Breast epithelium (tissue), 4 donors: ENCODE data around the gene MAJIN. TPM values are rescaled to one million over a fixed set of nuclear protein-coding genes. Genes with fewer than 3 reads are reported as not detected.

ENCODE experiments used
- DNase-seq, 2 donors: peaks; one replicate each; pipeline ENCODE4 v3.0.0-alpha.2; 2019; ENCODE audit warnings: low spot score in 2 of 2
- H3K27ac ChIP-seq, 2 donors: fragments of 200-600 bp; sonication (generic) in 1 of 2; one replicate each; pipeline ENCODE4 v1.5.1; 2016 to 2019; ENCODE audit warnings: mild to moderate bottlenecking in 1 of 2
- H3K27me3 ChIP-seq, 2 donors: fragments of 200-600 bp; sonication (generic) in 1 of 2; one replicate each; pipeline versions ENCODE4 v1.5.1 to v1.6.0; 2017 to 2019; ENCODE audit warnings: control low read depth in 1 of 2, mild to moderate bottlenecking in 1 of 2
- H3K36me3 ChIP-seq: fragments of 200-600 bp; one replicate; pipeline ENCODE4 v1.5.1; 2019
- H3K4me1 ChIP-seq, 2 donors: fragments of 200-600 bp; sonication (generic); one replicate each; pipeline ENCODE4 v1.5.1; 2016 to 2019; ENCODE audit warnings: control low read depth in 1 of 2
- H3K4me3 ChIP-seq, 3 donors: fragments of 200-600 bp; sonication (generic); 1 replicate in 2 of 3; 2 replicates in 1 of 3; pipeline ENCODE4 v1.5.1; 2016 to 2019; ENCODE audit warnings: mild to moderate bottlenecking in 3 of 3, moderate library complexity in 2 of 3
- H3K9me3 ChIP-seq, 2 donors: fragments of 200-600 bp; sonication (generic) in 1 of 2; one replicate each; pipeline ENCODE4 v1.5.1; 2016 to 2019; ENCODE audit warnings: control low read depth in 1 of 2
- POLR2A ChIP-seq: fragments of 450-650 bp; IDR thresholded peaks from one replicate; pipeline ENCODE4 v1.6.1; 2016; ENCODE audit warnings: antibody characterized with exemption, mild to moderate bottlenecking, moderate library complexity
- POLR2AphosphoS5 ChIP-seq, 3 donors: sonication (generic); formaldehyde crosslinking; IDR thresholded peaks; one replicate each; pipeline ENCODE4 v1.6.1; 2017; ENCODE audit warnings: antibody characterized with exemption in 3 of 3
- intact Hi-C: fragments of 100-400 bp; cut with DNase I; formaldehyde crosslinking; loops from one replicate; pipeline ENCODE4 v1.15.1; 2023; ENCODE audit warnings: low total_unique reads
- total RNA-seq, 3 donors: library from RNA; depleted of rRNA; stranded (reverse); fragments of >200 nt; gene quantifications; one replicate each; pipeline ENCODE4 v1.1.0, GENCODE V29; 2016
- TF ChIP-seq, protein P1 (sequence below), 3 donors: fragments of 450-650 bp; IDR thresholded peaks; one replicate each; pipeline ENCODE4 v1.5.1; 2016 to 2017; ENCODE audit warnings: antibody characterized with exemption in 3 of 3, mild to moderate bottlenecking in 3 of 3, moderate library complexity in 3 of 3

Gene MAJIN
- total RNA-seq, 3 donors from 2014 or later, result not detected

DNA sequence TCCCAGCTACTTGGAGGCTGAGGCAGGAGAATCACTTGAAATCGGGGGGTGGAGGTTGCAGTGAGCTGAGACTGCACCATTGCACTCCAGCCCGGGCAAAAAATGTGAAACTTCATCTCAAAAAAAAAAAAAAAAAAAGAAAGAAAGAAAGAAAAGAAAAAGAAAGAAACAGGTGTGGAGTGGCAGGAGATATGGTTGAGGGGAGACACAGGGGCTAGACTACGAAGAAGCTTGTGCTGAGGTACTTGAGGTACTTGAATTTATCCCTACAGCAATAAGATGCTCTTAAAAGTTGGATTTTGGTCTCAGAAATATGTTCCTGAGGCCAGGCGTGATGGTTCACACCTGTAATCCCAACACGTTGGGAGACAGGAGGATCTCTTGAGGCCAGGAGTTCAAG lies 2.2 kb upstream of the MAJIN start:
- H3K27me3 ChIP-seq, result no peaks in the 10 kb centered on the region
- intact Hi-C loops, result loop anchor here (5.0 kb wide), 1 partner anchor 1718 kb away; no protein-coding TSS in a partner anchor
- no peaks in the 10 kb centered on the region for H3K9me3 ChIP-seq
- H3K27ac ChIP-seq, result no peak overlapping the region
- H3K4me3 ChIP-seq, result no peak overlapping the region
- DNase-seq, result no peak
- TF ChIP-seq, protein P1, sequence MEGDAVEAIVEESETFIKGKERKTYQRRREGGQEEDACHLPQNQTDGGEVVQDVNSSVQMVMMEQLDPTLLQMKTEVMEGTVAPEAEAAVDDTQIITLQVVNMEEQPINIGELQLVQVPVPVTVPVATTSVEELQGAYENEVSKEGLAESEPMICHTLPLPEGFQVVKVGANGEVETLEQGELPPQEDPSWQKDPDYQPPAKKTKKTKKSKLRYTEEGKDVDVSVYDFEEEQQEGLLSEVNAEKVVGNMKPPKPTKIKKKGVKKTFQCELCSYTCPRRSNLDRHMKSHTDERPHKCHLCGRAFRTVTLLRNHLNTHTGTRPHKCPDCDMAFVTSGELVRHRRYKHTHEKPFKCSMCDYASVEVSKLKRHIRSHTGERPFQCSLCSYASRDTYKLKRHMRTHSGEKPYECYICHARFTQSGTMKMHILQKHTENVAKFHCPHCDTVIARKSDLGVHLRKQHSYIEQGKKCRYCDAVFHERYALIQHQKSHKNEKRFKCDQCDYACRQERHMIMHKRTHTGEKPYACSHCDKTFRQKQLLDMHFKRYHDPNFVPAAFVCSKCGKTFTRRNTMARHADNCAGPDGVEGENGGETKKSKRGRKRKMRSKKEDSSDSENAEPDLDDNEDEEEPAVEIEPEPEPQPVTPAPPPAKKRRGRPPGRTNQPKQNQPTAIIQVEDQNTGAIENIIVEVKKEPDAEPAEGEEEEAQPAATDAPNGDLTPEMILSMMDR (IDR thresholded peaks at IDR 0.05), result no peak
- TF ChIP-seq POLR2AphosphoS5 (IDR thresholded peaks at IDR 0.05) (no peak), POLR2A (no peak)
- no peaks in the 10 kb centered on the region for H3K36me3 ChIP-seq
- H3K4me1 ChIP-seq, result no peaks in the 10 kb centered on the region

DNA sequence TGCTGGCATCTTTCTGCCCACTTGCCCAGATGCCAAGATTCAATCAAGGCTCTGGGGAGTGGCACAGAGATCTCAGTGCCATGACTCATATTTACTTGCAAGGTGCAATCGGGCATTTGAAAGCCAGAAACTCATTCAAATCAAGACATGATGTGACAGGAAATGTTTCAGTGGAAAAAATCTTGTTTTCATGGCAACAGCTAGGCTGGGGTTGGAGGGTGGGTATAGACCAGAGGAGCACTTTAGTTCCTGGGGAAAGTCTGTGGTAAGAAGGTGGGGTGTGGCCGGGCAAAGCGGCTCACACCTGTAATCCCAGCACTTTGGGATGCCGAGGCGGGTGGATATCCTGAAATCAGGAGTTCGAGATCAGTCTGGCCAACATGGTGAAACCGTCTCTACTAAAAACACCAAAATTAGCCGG lies 1.2 kb downstream of the MAJIN start:
- H3K27me3 ChIP-seq, result no peaks in the 10 kb centered on the region

DNA sequence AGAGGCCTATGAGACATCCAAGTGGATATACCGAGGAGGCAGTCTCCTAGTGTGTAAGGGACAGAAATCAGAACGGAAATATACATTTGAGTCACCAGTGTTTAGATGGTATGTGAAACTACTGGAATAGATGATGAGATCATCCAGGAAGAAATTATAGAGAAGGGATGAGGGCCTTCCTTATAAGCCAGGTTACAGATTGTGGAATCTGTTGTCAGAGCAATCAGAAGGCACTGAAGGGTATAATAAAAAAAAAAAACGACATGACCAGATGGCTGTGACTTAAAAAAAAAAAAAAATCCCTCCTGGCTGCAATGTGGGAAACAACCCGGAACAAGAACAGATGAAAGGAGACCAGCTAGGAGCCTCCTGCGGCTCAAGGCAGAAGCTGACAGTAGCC lies 2.7 kb downstream of the MAJIN start:
- Histone ChIP-seq H3K9me3 (no peaks in the 10 kb centered on the region), H3K4me3 (no peak overlapping the region), H3K27ac (no peak overlapping the region), H3K36me3 (no peaks in the 10 kb centered on the region), H3K4me1 (no peaks in the 10 kb centered on the region), H3K27me3 (no peaks in the 10 kb centered on the region)
- intact Hi-C loops, result loop anchor here (2.0 kb wide), 1 partner anchor 56 kb away; no protein-coding TSS in a partner anchor
- TF ChIP-seq POLR2AphosphoS5 (IDR thresholded peaks at IDR 0.05), result no peak
- TF ChIP-seq POLR2A, result no peak
- no peak for DNase-seq

More for the DNA sequence above, 1.2 kb downstream of the MAJIN start:
- no peak for DNase-seq
- intact Hi-C loops, result loop anchor here (5.0 kb wide), 1 partner anchor 1722 kb away; no protein-coding TSS in a partner anchor
- H3K4me1 ChIP-seq, result no peaks in the 10 kb centered on the region
- TF ChIP-seq POLR2AphosphoS5 (IDR thresholded peaks at IDR 0.05) (no peak), POLR2A (no peak)
- TF ChIP-seq, protein P1 (IDR thresholded peaks at IDR 0.05), result no peak
- no peak overlapping the region for H3K4me3 ChIP-seq
- no peaks in the 10 kb centered on the region for H3K9me3 ChIP-seq
- no peak overlapping the region for H3K27ac ChIP-seq
- H3K36me3 ChIP-seq, result no peaks in the 10 kb centered on the region

DNA sequence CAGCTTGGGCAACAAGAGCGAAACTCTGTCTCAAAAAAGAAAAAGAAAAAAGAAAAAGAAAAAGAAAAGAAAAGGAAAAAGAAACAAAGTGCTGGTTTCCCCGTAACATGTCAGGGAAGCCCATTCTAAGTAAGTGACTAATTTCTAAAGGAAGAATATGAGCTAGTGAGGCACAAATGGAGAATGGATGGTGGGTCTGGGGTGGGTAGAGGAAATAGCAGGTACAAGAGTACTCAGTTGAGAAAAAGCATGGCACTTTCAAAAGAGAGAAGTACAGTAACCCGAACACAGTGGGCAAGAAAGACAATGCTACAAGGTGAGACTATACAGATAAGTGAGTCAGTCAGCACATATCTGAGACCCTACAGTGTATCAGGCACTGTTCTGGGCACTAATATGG lies 4.5 kb downstream of the MAJIN start:
- Histone ChIP-seq H3K27me3 (no peaks in the 10 kb centered on the region), H3K4me1 (no peaks in the 10 kb centered on the region), H3K36me3 (no peaks in the 10 kb centered on the region), H3K9me3 (no peaks in the 10 kb centered on the region), H3K4me3 (no peak overlapping the region), H3K27ac (no peak overlapping the region)
- TF ChIP-seq POLR2AphosphoS5 (IDR thresholded peaks at IDR 0.05) (no peak), POLR2A (no peak)
- TF ChIP-seq, protein P1 (IDR thresholded peaks at IDR 0.05), result no peak
- no peak for DNase-seq
- intact Hi-C loops, result no loop called here

DNA sequence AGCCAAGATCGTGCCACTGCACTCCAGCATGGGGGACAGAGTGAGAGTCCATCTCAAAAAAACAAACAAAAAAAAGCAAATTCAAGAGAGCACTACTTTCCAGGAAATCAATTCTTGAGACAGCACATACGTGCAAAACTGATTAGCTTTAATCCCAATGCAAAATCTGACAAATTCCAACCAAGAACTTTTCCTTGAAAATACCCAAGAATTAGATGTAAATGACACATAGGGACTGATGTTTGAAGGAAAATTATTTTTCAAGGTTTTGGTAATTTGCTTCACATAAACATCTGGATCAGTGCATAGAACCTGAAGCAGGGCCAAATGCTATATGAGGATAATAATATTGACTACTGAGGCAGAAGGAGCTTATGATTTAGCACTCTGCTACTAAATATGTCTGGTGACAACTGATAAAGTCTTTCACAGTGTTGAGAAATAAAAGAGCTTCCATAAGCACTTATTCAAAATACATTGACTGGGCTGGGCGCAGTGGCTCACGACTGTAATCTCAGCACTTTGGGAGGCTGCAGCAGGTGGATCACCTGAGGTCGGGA lies 8.8 kb downstream of the MAJIN start:
- Histone ChIP-seq H3K4me3 (no peak overlapping the region), H3K9me3 (no peaks in the 10 kb centered on the region), H3K27me3 (no peaks in the 10 kb centered on the region), H3K36me3 (no peaks in the 10 kb centered on the region), H3K4me1 (no peaks in the 10 kb centered on the region), H3K27ac (no peak overlapping the region)
- intact Hi-C loops, result no loop called here
- DNase-seq, result no peak
- no peak for TF ChIP-seq POLR2A
- TF ChIP-seq, protein P1 (IDR thresholded peaks at IDR 0.05), result no peak
- TF ChIP-seq POLR2AphosphoS5 (IDR thresholded peaks at IDR 0.05), result no peak
